ENCODE results near the gene ABHD17A. TPM values are rescaled to one million over a fixed set of nuclear protein-coding genes. Genes with fewer than 3 reads are reported as not detected.

ABHD17A gene
- total and polyA plus RNA-seq, 9 of the 15 experiments (the other 6 are each of a cell fraction or from before 2014, with no cell fraction given): 0.04 to 135 (median 21.8) TPM; not detected in 1

GRCh38 chr19:1917146-1917545, 31.9 kb upstream of the ABHD17A start:
- ATAC-seq: no peak

More at GRCh38 chr19:1917146-1917545, 31.9 kb upstream of the ABHD17A start:
- H3K4me1 ChIP-seq (replicated peaks in 1 of 2; ENCODE audit: control insufficient read depth in 2 of 2, insufficient read depth in 2 of 2, low read length in 2 of 2): peaks cover 0 to 44% of the 10 kb centered on the region in 2 experiments; a peak in 2 of 5 replicates
- H3K4me3 ChIP-seq: no peak overlapping the region
- in situ Hi-C loops (cut with MboI): no loop called here
- no TSS peak for BruUV-seq (replicated peaks)
- peaks cover 22% of the 10 kb centered on the region for H3K79me2 ChIP-seq (ENCODE audit: control insufficient read depth, insufficient read depth, low read length)
- 81% methylated on average over 16 of the region's 17 CpGs for WGBS (ENCODE audit: insufficient coverage, low coverage, missing lambda C conversion rate)
- FAIRE-seq: no peak
- H3K9me3 ChIP-seq (replicated peaks; ENCODE audit: control insufficient read depth, insufficient read depth, low read depth, low read length): no peaks in the 10 kb centered on the region; the same call in 1 of the 2 replicates
- H4K20me1 ChIP-seq (replicated peaks; ENCODE audit: control insufficient read depth, insufficient read depth, low read length): no peaks in the 10 kb centered on the region
- H3K27ac ChIP-seq (ENCODE audit: extremely low read depth, low read depth, low read length): no peak overlapping the region
- peaks cover 71% of the 10 kb centered on the region; the same call in 2 of the 3 replicates for H3K36me3 ChIP-seq (ENCODE audit: control insufficient read depth, insufficient read depth, low read length)
- 0 out of 2 replicates have a peak, but pooled peaks have one; percentile 36 for TF ChIP-seq ZBTB33 (CRISPR knock-in tag; IDR thresholded peaks at IDR 0.05)
- no peak for TF ChIP-seq ZNF140 (CRISPR knock-in tag; IDR thresholded peaks at IDR 0.05)
- H3K9me1 ChIP-seq (ENCODE audit: control insufficient read depth, insufficient read depth, low read length): no peaks in the 10 kb centered on the region
- DNase-seq (ENCODE audit: extremely low read depth in 1 of 4, low spot score in 3 of 4): no peak
- intact Hi-C loops (cut with micrococcal nuclease): no loop called here
- no peak overlapping the region for H2AFZ ChIP-seq (ENCODE audit: low read depth, low read length)
- CTCF ChIA-PET (ENCODE audit: low intra/inter-chr PET ratio): no interaction called here
- no peak overlapping the region for H3K4me2 ChIP-seq (ENCODE audit: insufficient read depth, low read length)
- POLR2A ChIA-PET: interaction anchor here (1.8 kb wide), 1 partner anchor 16 kb away, joined by 4 read pairs; no protein-coding TSS in a partner anchor
- no peaks in the 10 kb centered on the region for H3K27me3 ChIP-seq (ENCODE audit: control insufficient read depth in 2 of 2, insufficient read depth in 2 of 2, low read length in 2 of 2)
- no peak overlapping the region; a peak in 1 of 4 replicates for H3K9ac ChIP-seq (ENCODE audit: insufficient read depth in 1 of 2, low read depth in 2 of 2, low read length in 2 of 2)

Data from K562 (cell line).